NB4 (cell line): ENCODE data around the gene RALB.
A peak's percentile ranks its signal among the peaks of the same experiment; 100 is the strongest.

Experiments
- DNase-seq: peaks from one replicate; pipeline ENCODE4 v3.0.0; 2010; ENCODE audit warnings: low read depth
- H3K4me3 ChIP-seq: one replicate; pipeline ENCODE4 v1.5.1; 2011; ENCODE audit warnings: mild to moderate bottlenecking, low read depth, low read length, moderate library complexity
- MYC ChIP-seq: IDR thresholded peaks from 2 replicates; pipeline ENCODE4 v1.6.1; 2011; ENCODE audit warnings: low read depth, low read length
- POLR2A ChIP-seq: IDR thresholded peaks from 2 replicates; pipeline ENCODE4 v1.6.1; 2011; ENCODE audit warnings: mild to moderate bottlenecking; ENCODE audit not compliant: insufficient read length; ENCODE audit errors: extremely low read depth
- TF ChIP-seq, protein P1 (sequence below): IDR thresholded peaks from 2 replicates; pipeline ENCODE4 v1.6.1; 2011; ENCODE audit warnings: low read depth, low read length
- TF ChIP-seq, protein P2 (sequence below): IDR thresholded peaks from one replicate; pipeline ENCODE4 v1.5.1; 2012; ENCODE audit warnings: low read depth, low read length

RALB gene

DNA sequence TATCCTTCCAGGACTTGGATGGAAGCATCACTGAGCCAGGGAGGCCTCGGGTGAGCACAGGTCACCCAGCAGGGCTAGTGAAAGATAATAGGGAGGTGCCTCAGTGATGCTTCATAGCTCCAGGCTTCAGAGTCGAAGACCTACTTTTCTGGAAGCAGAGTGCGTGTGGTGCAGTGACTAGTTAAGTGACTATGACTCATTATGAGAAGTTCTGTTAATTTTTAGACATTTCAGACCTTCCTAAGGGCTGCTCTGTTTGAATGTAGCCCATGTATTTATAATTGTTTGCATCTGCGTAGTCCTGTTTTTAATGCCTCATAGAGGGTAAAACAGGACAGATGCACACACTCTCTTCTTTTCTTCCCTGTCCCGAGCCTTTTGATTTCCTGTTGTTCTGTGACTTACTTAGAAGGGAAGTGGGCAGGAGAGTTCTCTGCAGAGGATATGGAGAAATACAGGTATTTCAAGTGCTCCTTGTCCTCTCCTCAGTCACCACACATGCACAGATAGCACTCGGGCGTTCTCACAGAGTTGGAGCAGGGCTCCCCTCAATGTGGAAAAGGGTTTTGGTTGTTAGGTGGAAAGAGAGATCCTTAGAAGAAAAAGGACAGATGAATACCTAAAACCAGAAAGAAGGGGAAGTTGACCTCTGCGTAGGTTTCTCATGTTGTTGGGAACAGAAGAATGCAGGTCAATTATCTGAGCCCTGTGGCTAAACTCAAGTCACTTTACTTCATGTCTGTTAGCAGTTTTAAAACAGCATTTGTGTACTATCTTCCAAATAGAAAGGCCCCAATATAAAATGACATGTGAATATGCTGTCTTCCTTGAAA, 34.7 kb downstream of the RALB start:
- H3K4me3 ChIP-seq, result no peak overlapping the region
- peak; percentile 36 for DNase-seq
- TF ChIP-seq, protein P1, sequence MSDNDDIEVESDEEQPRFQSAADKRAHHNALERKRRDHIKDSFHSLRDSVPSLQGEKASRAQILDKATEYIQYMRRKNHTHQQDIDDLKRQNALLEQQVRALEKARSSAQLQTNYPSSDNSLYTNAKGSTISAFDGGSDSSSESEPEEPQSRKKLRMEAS, result no peak
- TF ChIP-seq, protein P2, sequence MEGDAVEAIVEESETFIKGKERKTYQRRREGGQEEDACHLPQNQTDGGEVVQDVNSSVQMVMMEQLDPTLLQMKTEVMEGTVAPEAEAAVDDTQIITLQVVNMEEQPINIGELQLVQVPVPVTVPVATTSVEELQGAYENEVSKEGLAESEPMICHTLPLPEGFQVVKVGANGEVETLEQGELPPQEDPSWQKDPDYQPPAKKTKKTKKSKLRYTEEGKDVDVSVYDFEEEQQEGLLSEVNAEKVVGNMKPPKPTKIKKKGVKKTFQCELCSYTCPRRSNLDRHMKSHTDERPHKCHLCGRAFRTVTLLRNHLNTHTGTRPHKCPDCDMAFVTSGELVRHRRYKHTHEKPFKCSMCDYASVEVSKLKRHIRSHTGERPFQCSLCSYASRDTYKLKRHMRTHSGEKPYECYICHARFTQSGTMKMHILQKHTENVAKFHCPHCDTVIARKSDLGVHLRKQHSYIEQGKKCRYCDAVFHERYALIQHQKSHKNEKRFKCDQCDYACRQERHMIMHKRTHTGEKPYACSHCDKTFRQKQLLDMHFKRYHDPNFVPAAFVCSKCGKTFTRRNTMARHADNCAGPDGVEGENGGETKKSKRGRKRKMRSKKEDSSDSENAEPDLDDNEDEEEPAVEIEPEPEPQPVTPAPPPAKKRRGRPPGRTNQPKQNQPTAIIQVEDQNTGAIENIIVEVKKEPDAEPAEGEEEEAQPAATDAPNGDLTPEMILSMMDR, result no peak
- no peak for TF ChIP-seq MYC
- no peak for TF ChIP-seq POLR2A

DNA sequence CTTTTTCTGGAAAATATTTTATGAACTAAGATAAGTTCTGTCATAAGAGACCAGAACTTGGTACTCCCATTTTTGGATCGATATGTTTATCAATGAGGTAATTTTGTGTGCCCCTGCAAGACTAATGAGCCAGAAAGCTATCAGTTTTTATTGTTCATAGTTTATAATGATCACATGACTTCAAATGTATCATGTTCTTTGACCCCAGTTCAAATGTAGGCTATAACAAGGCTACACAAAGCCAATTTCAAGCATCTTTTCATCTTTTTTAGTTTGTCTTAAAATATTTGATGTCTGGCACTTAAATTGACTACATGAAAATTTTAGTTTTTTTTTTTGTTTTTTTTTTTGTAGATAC, 35.3 kb downstream of the RALB start:
- no peak for DNase-seq
- H3K4me3 ChIP-seq, result no peak overlapping the region
- TF ChIP-seq, protein P1, result no peak
- TF ChIP-seq MYC (no peak), POLR2A (no peak)
- TF ChIP-seq, protein P2, result no peak

DNA sequence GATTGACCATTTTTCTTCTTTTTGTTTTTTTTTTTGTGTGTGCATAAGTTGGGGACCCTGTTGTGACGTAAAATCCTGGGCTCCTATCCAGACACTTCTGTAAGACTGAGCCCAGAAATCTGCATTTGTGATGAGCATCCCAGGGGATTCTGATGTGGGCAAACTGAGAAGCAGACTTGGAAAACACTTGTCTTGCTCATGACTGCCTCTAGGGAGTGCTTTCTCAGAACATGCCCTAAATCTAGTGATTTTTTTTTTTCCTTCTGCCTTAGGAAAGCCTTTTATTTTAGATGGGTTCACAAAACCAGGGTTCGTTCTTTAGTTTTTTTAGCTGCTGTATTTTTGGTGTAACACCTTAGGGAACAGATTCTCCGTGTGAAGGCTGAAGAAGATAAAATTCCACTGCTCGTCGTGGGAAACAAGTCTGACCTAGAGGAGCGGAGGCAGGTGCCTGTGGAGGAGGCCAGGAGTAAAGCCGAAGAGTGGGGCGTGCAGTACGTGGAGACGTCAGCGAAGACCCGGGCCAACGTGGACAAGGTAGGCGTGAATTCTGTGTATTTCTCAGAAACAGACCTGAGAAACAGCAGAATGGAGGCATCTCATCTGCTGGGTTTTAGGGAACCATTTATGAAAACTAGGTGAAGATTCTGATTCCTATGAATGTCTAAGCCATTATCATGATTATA, 36.7 kb downstream of the RALB start:
- TF ChIP-seq, protein P2, result no peak
- TF ChIP-seq, protein P1, result no peak
- TF ChIP-seq MYC (no peak), POLR2A (no peak)
- DNase-seq, result no peak
- no peak overlapping the region for H3K4me3 ChIP-seq

DNA sequence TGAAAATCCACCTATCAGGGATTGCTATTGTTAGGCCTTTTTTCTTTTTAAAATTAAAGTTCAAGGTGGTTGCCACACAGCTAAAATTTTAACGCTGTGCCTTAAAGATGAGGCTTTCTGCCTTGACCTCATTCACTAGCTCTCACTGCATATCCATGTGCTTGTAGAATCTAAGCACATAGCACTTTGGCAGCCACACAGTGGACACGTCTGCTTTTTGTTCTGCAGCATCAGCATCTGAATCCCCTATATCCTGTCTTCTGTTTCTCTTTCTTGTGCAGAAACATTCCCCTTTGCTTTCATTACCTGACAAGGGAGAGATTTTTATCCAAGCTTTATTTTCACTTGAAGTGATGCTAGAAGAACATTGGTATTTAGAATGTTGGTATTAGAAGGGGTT, 38.1 kb downstream of the RALB start:
- no peak overlapping the region for H3K4me3 ChIP-seq
- TF ChIP-seq, protein P1, result no peak
- TF ChIP-seq POLR2A (no peak), MYC (no peak)
- TF ChIP-seq, protein P2, result no peak
- DNase-seq, result no peak

DNA sequence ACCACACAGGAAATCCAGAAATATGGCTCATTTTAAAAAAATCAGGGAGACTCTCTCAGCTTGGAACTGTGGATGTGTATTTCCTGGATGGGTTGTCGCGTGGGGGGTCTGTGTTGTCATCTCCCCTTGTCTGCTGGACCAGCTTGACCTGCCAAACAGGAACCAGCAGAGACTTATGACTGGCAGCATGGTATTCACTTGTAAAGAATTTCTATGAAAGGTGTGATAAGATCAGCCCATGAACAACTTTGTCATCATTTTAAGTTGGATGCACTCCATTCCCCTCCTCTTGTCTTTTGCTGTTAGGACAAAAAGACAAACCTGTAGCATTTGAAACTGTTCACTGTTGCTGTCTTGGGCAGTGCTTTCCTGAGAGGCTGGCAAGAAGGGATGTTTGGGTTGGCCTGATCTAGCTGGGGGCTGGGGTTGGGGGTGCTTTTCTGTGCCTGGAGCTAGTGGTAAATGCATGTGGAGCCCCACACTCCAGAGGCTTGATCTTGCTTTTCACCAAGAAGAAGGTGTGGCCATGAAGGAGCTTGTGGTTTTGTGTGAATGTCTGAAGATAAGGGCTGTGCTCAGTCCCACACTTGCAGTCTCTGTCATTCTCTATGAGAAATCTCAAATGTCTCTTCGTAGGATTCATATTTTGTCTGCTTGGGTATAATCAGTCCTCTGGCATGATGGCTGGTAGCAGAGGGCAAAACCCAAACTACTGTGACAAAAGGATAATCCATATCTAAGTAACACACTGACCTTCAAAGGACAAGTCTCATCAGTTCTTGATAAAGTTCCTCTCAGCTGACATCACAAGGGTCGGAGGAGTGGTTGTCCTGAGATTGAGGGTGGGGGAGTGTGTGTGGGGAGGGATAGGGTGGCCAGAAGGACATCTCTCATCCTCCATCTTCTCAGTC, 39.0 kb downstream of the RALB start:
- no peak for DNase-seq
- H3K4me3 ChIP-seq, result no peak overlapping the region
- TF ChIP-seq POLR2A (no peak), MYC (no peak)
- TF ChIP-seq, protein P2, result no peak
- TF ChIP-seq, protein P1, result no peak
